Measurements from ENCODE around the gene ZNF830.
"Not testable (repeated sequence)": the region's sequence is repeated elsewhere in the genome, so short reads cannot be mapped to it uniquely, and the experiment has no call there.

The ZNF830 gene, protein sequence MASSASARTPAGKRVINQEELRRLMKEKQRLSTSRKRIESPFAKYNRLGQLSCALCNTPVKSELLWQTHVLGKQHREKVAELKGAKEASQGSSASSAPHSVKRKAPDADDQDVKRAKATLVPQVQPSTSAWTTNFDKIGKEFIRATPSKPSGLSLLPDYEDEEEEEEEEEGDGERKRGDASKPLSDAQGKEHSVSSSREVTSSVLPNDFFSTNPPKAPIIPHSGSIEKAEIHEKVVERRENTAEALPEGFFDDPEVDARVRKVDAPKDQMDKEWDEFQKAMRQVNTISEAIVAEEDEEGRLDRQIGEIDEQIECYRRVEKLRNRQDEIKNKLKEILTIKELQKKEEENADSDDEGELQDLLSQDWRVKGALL

DNA sequence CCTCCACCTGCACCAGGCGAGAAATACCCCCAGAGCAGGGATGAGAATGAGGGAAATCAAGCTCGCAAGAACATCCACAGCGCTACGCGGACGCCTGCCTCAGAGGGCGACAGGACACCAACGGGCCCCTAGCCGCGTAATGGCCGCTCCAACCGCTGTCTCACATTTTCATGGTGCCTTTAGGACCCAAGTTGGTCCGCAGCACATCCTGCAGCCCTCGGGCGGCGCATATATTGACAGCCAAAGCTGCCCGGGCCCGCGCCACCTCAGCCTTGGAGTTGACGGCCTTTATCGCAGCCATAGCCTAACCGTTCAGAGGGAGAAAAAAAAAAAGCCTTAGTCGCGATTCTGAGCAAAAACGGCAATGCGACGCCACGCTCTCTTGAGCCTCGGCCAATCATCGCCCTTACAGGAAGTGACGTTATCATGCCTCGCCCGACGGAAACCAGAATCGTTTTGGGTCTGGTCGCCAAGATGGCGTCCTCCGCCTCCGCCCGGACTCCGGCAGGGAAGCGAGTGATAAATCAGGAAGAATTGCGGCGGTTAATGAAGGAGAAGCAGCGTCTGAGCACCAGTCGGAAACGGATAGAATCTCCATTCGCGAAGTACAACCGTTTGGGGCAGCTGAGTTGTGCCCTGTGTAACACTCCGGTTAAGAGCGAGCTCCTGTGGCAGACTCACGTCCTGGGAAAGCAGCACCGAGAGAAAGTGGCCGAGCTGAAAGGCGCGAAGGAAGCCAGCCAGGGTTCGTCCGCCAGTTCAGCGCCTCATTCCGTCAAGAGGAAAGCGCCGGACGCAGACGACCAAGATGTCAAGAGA is at the start of gene ZNF830, which contains the start of gene CCT6B:
TSS of gene ZNF830 (plus strand) at position 448 of the 819 bp plus-strand sequence. CDS start at position 475, 27 bp downstream.
TSS of gene CCT6B (minus strand) at position 368 of the 819 bp plus-strand sequence. CDS start at position 301, 67 bp downstream.
- H3K4me3 ChIP-seq = peak within 1 kb of the TSS; percentile 73
- peaks cover 27% of the 10 kb centered on the region for H3K36me3 ChIP-seq (replicated peaks)
- in situ Hi-C loops (cut with MboI; ENCODE audit: low sequenced_read_pairs) = no loop called here
- no peaks in the 10 kb centered on the region for H3K9me3 ChIP-seq
- peaks cover 18% of the 10 kb centered on the region for H3K4me1 ChIP-seq
- peak; percentile 87 to 91 for DNase-seq (ENCODE audit: low spot score in 2 of 2)
- H3K27me3 ChIP-seq (ENCODE audit: low read depth) = peaks cover 12% of the 10 kb centered on the region

DNA sequence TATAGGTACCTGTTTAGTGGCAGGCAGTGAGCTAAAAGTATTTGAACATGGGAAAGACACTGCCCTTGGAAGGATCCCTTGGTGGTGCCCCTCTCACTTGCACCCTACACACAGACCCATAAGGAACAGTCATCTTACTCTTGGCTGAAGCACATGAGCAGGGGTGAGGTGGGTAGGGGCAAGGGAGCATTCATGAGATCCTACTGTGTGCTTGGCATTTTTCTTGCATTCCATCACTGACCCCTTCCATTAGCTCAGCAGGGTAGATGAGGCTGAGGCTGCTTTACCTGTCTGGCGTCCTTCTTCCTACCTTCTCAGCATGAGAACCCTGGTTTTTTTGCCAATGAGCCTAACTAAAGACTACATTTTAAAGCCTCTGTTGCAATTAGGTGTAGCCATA is 48.3 kb upstream of the ZNF830 start:
- in situ Hi-C loops (cut with MboI; ENCODE audit: low sequenced_read_pairs) = no loop called here
- no peak for DNase-seq (ENCODE audit: low spot score in 2 of 2)
- H3K27me3 ChIP-seq (ENCODE audit: low read depth) = no peaks in the 10 kb centered on the region
- no peaks in the 10 kb centered on the region; the same call in 1 of the 2 replicates for H3K9me3 ChIP-seq
- no peaks in the 10 kb centered on the region for H3K36me3 ChIP-seq (replicated peaks)
- H3K4me1 ChIP-seq = no peaks in the 10 kb centered on the region
- H3K4me3 ChIP-seq = no peak overlapping the region

GRCh38 chr17:34916120-34916519 is 45.2 kb upstream of the ZNF830 start:
- H3K36me3 ChIP-seq (replicated peaks) = no peaks in the 10 kb centered on the region
- no peaks in the 10 kb centered on the region for H3K4me1 ChIP-seq
- no peak for DNase-seq (ENCODE audit: low spot score in 2 of 2)
- no peak overlapping the region for H3K4me3 ChIP-seq
- no peaks in the 10 kb centered on the region; the same call in 1 of the 2 replicates for H3K9me3 ChIP-seq
- no peaks in the 10 kb centered on the region for H3K27me3 ChIP-seq (ENCODE audit: low read depth)
- in situ Hi-C loops (cut with MboI; ENCODE audit: low sequenced_read_pairs) = no loop called here

- H3K4me1 ChIP-seq = no peaks in the 10 kb centered on the region
- H3K9me3 ChIP-seq = no peaks in the 10 kb centered on the region; the same call in 1 of the 2 replicates
- in situ Hi-C loops (cut with MboI; ENCODE audit: low sequenced_read_pairs) = no loop called here
- no peaks in the 10 kb centered on the region for H3K27me3 ChIP-seq (ENCODE audit: low read depth)
- H3K36me3 ChIP-seq (replicated peaks) = no peaks in the 10 kb centered on the region
- DNase-seq (ENCODE audit: low spot score in 2 of 2) = no peak
- H3K4me3 ChIP-seq = no peak overlapping the region
These were observed 44.0 kb upstream of the ZNF830 start for GRCh38 chr17:34917381-34917780.

DNA sequence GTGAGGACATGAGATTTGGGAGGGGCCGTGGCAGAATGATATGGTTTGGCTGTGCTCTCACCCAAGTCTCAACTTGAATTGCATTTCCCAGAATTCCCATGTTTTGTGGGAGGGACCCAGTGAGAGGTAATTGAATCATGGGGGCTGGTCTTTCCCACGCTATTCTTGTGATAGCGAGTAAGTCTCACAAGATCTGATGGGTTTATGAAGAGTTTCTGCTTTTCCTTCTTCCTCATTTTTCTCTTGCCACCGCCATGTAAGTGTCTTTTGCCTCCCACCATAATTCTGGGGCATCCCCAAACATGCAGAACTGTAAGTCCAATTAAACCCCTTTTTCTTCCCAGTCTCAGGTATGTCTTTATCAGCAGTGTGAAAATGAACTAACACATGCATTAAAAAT is 40.7 kb upstream of the ZNF830 start:
- no peaks in the 10 kb centered on the region for H3K4me1 ChIP-seq

DNA sequence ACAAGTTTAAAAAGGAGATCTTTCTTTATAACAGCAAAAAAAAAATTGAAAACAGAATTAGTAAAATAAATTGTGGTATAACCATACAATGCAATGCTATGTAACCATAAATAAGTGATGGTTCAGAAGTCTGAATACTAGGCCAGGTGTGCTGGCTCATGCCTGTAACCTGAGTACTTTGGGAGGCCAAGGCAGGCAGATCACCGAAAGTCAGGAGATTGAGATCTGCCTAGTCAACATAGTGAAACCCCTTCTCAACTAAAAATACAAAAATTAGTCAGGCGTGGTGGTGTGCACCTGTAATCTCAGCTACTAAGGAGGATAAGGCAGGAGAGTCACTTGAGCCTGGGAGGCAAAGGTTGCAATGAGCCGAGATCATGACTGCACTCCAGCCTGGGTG is 34.7 kb upstream of the ZNF830 start:
- Histone ChIP-seq H3K4me3 (no peak overlapping the region), H3K36me3 (replicated peaks) (no peaks in the 10 kb centered on the region), H3K4me1 (no peaks in the 10 kb centered on the region), H3K27me3 (ENCODE audit: low read depth) (no peaks in the 10 kb centered on the region), H3K9me3 (no peaks in the 10 kb centered on the region)
- DNase-seq (ENCODE audit: low spot score in 2 of 2) = no peak
- in situ Hi-C loops (cut with MboI; ENCODE audit: low sequenced_read_pairs) = no loop called here

More for the DNA sequence above, 40.7 kb upstream of the ZNF830 start:
- Histone ChIP-seq H3K36me3 (replicated peaks) (no peaks in the 10 kb centered on the region), H3K9me3 (no peaks in the 10 kb centered on the region), H3K27me3 (ENCODE audit: low read depth) (no peaks in the 10 kb centered on the region), H3K4me3 (no peak overlapping the region)
- DNase-seq (ENCODE audit: low spot score in 2 of 2) = no peak
- in situ Hi-C loops (cut with MboI; ENCODE audit: low sequenced_read_pairs) = no loop called here

- in situ Hi-C loops (cut with MboI; ENCODE audit: low sequenced_read_pairs) = no loop called here
- H3K4me1 ChIP-seq = no peaks in the 10 kb centered on the region
- H3K9me3 ChIP-seq = no peaks in the 10 kb centered on the region
- H3K36me3 ChIP-seq (replicated peaks) = no peaks in the 10 kb centered on the region
- no peak overlapping the region for H3K4me3 ChIP-seq
- DNase-seq (ENCODE audit: low spot score in 2 of 2) = no peak
- H3K27me3 ChIP-seq (ENCODE audit: low read depth) = peaks cover 8% of the 10 kb centered on the region
These were observed 31.1 kb upstream of the ZNF830 start for GRCh38 chr17:34930283-34930682.

DNA sequence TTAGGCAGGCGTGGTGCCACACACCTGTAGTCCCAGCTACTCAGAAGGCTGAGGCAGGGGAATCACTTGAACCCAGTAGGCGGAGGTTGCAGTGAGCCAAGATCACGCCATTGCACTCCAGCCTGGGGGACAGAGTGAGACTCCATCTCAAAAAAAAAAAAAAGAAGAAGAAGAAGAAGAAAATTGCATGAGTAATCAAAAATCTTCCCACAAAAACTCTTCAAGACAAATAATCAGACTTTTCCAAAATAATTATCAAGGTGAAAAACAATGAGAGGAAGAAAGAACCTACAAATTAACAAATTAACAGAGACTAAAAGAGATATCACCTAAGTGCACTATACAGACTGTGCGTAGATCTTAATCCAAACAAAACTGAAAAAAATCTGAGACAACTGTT is 10.6 kb upstream of the ZNF830 start:
- H3K4me3 ChIP-seq; in situ Hi-C loops (cut with MboI; ENCODE audit: low sequenced_read_pairs); H3K4me1 ChIP-seq; H3K36me3 ChIP-seq (replicated peaks); DNase-seq (ENCODE audit: low spot score in 2 of 2); H3K9me3 ChIP-seq: not testable (repeated sequence)
- peaks cover 43% of the 10 kb centered on the region for H3K27me3 ChIP-seq (ENCODE audit: low read depth)

DNA sequence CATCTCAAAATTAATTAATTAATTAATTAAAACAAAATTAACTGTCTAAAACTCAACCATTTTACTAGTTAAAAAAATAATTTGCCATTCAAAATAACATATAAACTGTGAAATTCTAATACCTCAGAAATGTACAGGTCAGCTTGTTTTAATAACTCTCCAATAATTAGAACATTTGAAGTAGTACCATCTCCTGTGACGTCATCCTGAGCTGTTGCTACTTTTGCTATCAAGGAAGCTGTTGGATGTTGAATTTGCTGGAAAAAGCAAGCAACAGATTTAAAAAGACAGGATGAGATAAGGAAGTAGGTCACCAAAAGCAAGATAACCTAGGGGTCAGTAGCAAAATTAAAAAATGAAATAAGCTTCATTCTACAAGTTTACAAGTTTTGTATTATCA is 2.9 kb upstream of the ZNF830 start:
- peaks cover 16% of the 10 kb centered on the region for H3K27me3 ChIP-seq (ENCODE audit: low read depth)
- peaks cover 5% of the 10 kb centered on the region for H3K36me3 ChIP-seq (replicated peaks)
- H3K9me3 ChIP-seq = no peaks in the 10 kb centered on the region
- H3K4me1 ChIP-seq = peaks cover 16% of the 10 kb centered on the region
- no peak overlapping the region for H3K4me3 ChIP-seq
- in situ Hi-C loops (cut with MboI; ENCODE audit: low sequenced_read_pairs) = no loop called here
- no peak for DNase-seq (ENCODE audit: low spot score in 2 of 2)

GRCh38 chr17:34974179-34974578 is 12.8 kb downstream of the ZNF830 start:
- Histone ChIP-seq H3K27me3 (ENCODE audit: low read depth) (no peaks in the 10 kb centered on the region), H3K4me3 (no peak overlapping the region), H3K4me1 (0 out of 2 replicates have a peak, but pooled peaks cover under 1% of the 10 kb centered on the region), H3K9me3 (no peaks in the 10 kb centered on the region), H3K36me3 (replicated peaks) (no peaks in the 10 kb centered on the region)
- no peak for DNase-seq (ENCODE audit: low spot score in 2 of 2)
- in situ Hi-C loops (cut with MboI; ENCODE audit: low sequenced_read_pairs) = no loop called here

DNA sequence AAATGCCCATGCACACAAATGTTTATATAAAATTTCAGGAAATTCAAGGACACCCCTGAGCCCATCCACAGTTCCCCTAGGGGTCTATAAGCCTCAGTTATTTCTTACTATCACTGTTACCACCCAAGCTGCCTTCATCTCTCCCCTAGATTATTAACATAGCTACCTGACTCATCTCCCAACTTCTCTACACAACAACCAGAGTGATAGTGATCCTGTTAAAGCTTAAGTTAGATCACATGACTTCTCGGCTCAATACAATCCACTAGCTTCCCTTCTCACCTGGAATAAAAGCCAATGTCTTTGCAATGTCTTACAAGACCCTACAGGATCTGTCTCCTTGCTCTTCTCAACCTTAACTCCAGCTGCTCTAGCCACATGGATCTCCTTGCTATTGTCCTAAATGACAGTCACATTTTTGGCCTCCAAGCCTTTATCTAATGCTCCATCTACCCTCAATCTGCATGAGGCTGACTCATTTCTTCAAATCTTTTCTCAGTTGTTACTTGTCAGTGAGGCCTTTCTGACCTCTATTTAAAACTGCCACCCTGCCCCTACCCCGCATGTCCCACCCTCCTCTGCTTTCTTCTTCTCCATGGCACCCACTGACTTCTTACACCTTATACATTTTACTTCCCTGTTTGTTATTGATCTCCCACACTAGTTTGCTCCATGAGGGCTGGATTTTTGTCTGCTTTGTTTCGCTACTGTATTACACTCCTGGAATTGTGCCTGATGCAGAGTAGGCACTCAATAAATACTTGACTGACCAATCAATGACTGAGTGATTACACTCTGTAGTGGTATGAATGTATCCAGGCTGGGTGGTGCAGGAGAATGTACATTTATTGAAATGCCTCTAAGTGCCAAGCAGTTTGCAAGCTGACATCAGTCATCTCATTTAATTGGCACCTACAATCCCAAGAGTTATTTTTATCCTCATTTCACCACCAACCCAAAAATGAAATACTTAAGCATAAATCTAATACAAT is 13.8 kb downstream of the ZNF830 start:
- in situ Hi-C loops (cut with MboI; ENCODE audit: low sequenced_read_pairs) = no loop called here
- Histone ChIP-seq H3K9me3 (no peaks in the 10 kb centered on the region), H3K4me1 (peaks cover 10% of the 10 kb centered on the region), H3K27me3 (ENCODE audit: low read depth) (no peaks in the 10 kb centered on the region), H3K4me3 (no peak overlapping the region), H3K36me3 (replicated peaks) (no peaks in the 10 kb centered on the region)
- no peak for DNase-seq (ENCODE audit: low spot score in 2 of 2)

GRCh38 chr17:34979153-34979552 is 17.8 kb downstream of the ZNF830 start:
- Histone ChIP-seq H3K36me3 (replicated peaks) (peaks cover 14% of the 10 kb centered on the region; the same call in 1 of the 2 replicates), H3K27me3 (ENCODE audit: low read depth) (no peaks in the 10 kb centered on the region), H3K4me3 (no peak overlapping the region), H3K9me3 (no peaks in the 10 kb centered on the region), H3K4me1 (peaks cover 13% of the 10 kb centered on the region)
- in situ Hi-C loops (cut with MboI; ENCODE audit: low sequenced_read_pairs) = no loop called here
- no peak for DNase-seq (ENCODE audit: low spot score in 2 of 2)

All from HAP-1 (cell line).